HEK293 (cell line): ENCODE results near the gene PKDCC.

Experiments used
- CTCF ChIA-PET: fragments of 350-600 bp; formaldehyde crosslinking; extraction: SDS; loops from one replicate; lab custom pipeline; 2021; ENCODE audit warnings: antibody characterized with exemption; lab: Yijun Ruan, JAX
- POLR2A ChIA-PET: fragments of 300-600 bp; formaldehyde crosslinking; extraction: SDS; loops from one replicate; lab custom pipeline; 2020; ENCODE audit warnings: antibody characterized with exemption, inconsistent platforms; lab: Yijun Ruan, JAX
- H3K27ac ChIP-seq: fragments of 200-500 bp; sonication (Bioruptor generic); 2 replicates; pipeline ENCODE4 v1.5.1; 2014; ENCODE audit warnings: low read depth, low read length, control low read depth, inconsistent platforms; ENCODE audit errors: extremely low read depth
- H3K36me3 ChIP-seq, 2 experiments: fragments of 200-500 bp in 1 of 2; sonication (Bioruptor generic) in 1 of 2; 1 replicate in 1 of 2; 2 replicates in 1 of 2; pipeline ENCODE4 v1.5.1; 2014 to 2017; ENCODE audit warnings: inconsistent platforms in 2 of 2, low read length in 2 of 2; ENCODE audit not compliant: control insufficient read depth in 2 of 2, insufficient read depth in 1 of 2
- H3K4me1 ChIP-seq: fragments of 200-500 bp; sonication (Bioruptor generic); 2 replicates; pipeline ENCODE4 v1.5.1; 2014; ENCODE audit warnings: mild to moderate bottlenecking, low read length, inconsistent platforms; ENCODE audit not compliant: control insufficient read depth, insufficient read depth
- H3K4me3 ChIP-seq: 2 replicates; pipeline ENCODE4 v1.5.1; 2011; ENCODE audit warnings: low read depth, mild to moderate bottlenecking, control low read depth, low read length, moderate library complexity
- H3K9me3 ChIP-seq: fragments of 200-500 bp; sonication (Bioruptor generic); 2 replicates; pipeline ENCODE4 v1.5.1; 2014; ENCODE audit warnings: low read depth, low read length, inconsistent platforms; ENCODE audit not compliant: control insufficient read depth, insufficient read depth
- BCL11A ChIP-seq: fragments of 450-650 bp; formaldehyde crosslinking; IDR thresholded peaks from 2 replicates; pipeline ENCODE4 v1.5.1; 2016; ENCODE audit warnings: low read depth, missing biosample characterization, missing genetic modification characterization
- GLIS1 ChIP-seq: fragments of 450-650 bp; formaldehyde crosslinking; IDR thresholded peaks from 2 replicates; pipeline ENCODE4 v1.5.1; 2016; ENCODE audit warnings: missing biosample characterization, missing genetic modification characterization
- PRDM1 ChIP-seq: fragments of 450-650 bp; formaldehyde crosslinking; IDR thresholded peaks from 2 replicates; pipeline ENCODE4; 2016; ENCODE audit warnings: missing biosample characterization, missing genetic modification characterization
- TRIM28 ChIP-seq: IDR thresholded peaks from 2 replicates; pipeline ENCODE4 v1.6.1; 2011; ENCODE audit warnings: low read length, control low read depth, borderline replicate concordance
- ZFHX2 ChIP-seq: fragments of 450-650 bp; formaldehyde crosslinking; conservative IDR thresholded peaks from 2 replicates; pipeline ENCODE4 v1.5.1; 2016; ENCODE audit warnings: missing biosample characterization, missing genetic modification characterization
- ZNF121 ChIP-seq: fragments of 450-650 bp; formaldehyde crosslinking; IDR thresholded peaks from 2 replicates; pipeline ENCODE4 v1.5.1; 2016; ENCODE audit warnings: missing biosample characterization, missing genetic modification characterization
- ZNF155 ChIP-seq: fragments of 450-650 bp; formaldehyde crosslinking; IDR thresholded peaks from 2 replicates; pipeline ENCODE4 v1.5.1; 2016; ENCODE audit warnings: missing biosample characterization, missing genetic modification characterization
- ZNF174 ChIP-seq: fragments of 450-650 bp; formaldehyde crosslinking; IDR thresholded peaks from 2 replicates; pipeline ENCODE4 v1.5.0; 2017; ENCODE audit warnings: missing biosample characterization, mild to moderate bottlenecking, missing genetic modification characterization
- ZNF184 ChIP-seq: fragments of 450-650 bp; IDR thresholded peaks from 2 replicates; pipeline ENCODE4 v1.5.1; 2018; ENCODE audit warnings: missing biosample characterization, mild to moderate bottlenecking, missing genetic modification characterization
- ZNF23 ChIP-seq: fragments of 450-650 bp; formaldehyde crosslinking; IDR thresholded peaks from 2 replicates; pipeline ENCODE4 v1.5.1; 2016; ENCODE audit warnings: missing biosample characterization, missing genetic modification characterization, borderline replicate concordance
- ZNF292 ChIP-seq: fragments of 450-650 bp; formaldehyde crosslinking; IDR thresholded peaks from 2 replicates; pipeline ENCODE4 v1.5.1; 2016; ENCODE audit warnings: low read depth, missing biosample characterization, missing genetic modification characterization, borderline replicate concordance
- ZNF350 ChIP-seq: fragments of 450-650 bp; formaldehyde crosslinking; IDR thresholded peaks from 2 replicates; pipeline ENCODE4 v1.5.0; 2017; ENCODE audit warnings: missing biosample characterization, mild to moderate bottlenecking, missing genetic modification characterization
- ZNF394 ChIP-seq: fragments of 450-650 bp; formaldehyde crosslinking; IDR thresholded peaks from 2 replicates; pipeline ENCODE4 v1.5.1; 2016; ENCODE audit warnings: missing biosample characterization, missing genetic modification characterization, mild to moderate bottlenecking, moderate library complexity, borderline replicate concordance
- ZNF658 ChIP-seq: fragments of 450-650 bp; formaldehyde crosslinking; IDR thresholded peaks from 2 replicates; pipeline ENCODE4; 2016; ENCODE audit warnings: missing biosample characterization, missing genetic modification characterization
- ZNF747 ChIP-seq: fragments of 450-650 bp; formaldehyde crosslinking; IDR thresholded peaks from 2 replicates; pipeline ENCODE4 v1.5.1; 2016; ENCODE audit warnings: missing biosample characterization, missing genetic modification characterization
- ZNF837 ChIP-seq: fragments of 450-650 bp; formaldehyde crosslinking; IDR thresholded peaks from 2 replicates; pipeline ENCODE4 v1.5.1; 2016; ENCODE audit warnings: missing biosample characterization, missing genetic modification characterization
- ZSCAN16 ChIP-seq: fragments of 450-650 bp; formaldehyde crosslinking; IDR thresholded peaks from 2 replicates; pipeline ENCODE4 v1.5.1; 2016; ENCODE audit warnings: missing biosample characterization, missing genetic modification characterization
- ZSCAN23 ChIP-seq: fragments of 450-650 bp; formaldehyde crosslinking; IDR thresholded peaks from 2 replicates; pipeline ENCODE4 v1.5.1; 2016; ENCODE audit warnings: missing biosample characterization, missing genetic modification characterization
- TF ChIP-seq, protein P1 (sequence below): fragments of 450-650 bp; formaldehyde crosslinking; IDR thresholded peaks from 2 replicates; pipeline ENCODE4 v1.5.1; 2016; ENCODE audit warnings: missing biosample characterization, missing genetic modification characterization
- TF ChIP-seq, protein P2 (sequence below): fragments of 450-650 bp; formaldehyde crosslinking; conservative IDR thresholded peaks from 2 replicates; pipeline ENCODE4 v1.5.1; 2016; ENCODE audit warnings: low read depth, missing biosample characterization, missing genetic modification characterization
- TF ChIP-seq, protein P3 (sequence below): fragments of 450-650 bp; formaldehyde crosslinking; IDR thresholded peaks from 2 replicates; pipeline ENCODE4 v1.5.1; 2016; ENCODE audit warnings: missing biosample characterization, missing genetic modification characterization
- TF ChIP-seq, protein P4 (sequence below): sonication (generic); formaldehyde crosslinking; IDR thresholded peaks from 2 replicates; pipeline ENCODE4 v1.8.1; 2022; ENCODE audit warnings: mild to moderate bottlenecking, moderate library complexity, missing genetic modification reagents

The PKDCC gene

GRCh38 chr2:42012137-42012536, 35.7 kb upstream of the PKDCC start (continued):
- TF ChIP-seq ZNF121 (tag by site-specific recombination): no peak
- no peak for TF ChIP-seq GLIS1 (tag by site-specific recombination)
- no peak for TF ChIP-seq ZSCAN16 (tag by site-specific recombination)
- TF ChIP-seq, all 188 proteins: peak for 0

DNA sequence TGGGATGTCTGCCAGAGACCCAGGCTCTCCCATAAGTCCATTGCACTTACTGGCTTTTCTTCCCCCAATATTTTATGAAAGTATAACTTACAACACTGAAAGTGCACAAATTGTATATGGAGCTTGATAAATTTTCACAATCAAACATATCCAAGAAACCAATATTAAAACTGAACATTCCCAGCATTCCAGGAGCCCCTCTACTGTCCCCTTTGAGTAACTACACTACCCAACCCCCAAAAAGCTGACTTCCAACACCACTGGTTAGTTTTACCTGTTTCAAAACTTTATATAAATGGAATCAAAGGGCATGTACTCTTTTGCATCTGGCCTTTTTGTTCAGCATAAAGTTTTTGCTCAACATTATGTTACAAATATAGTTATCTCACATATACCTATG, 35.2 kb upstream of the PKDCC start:
- H3K27ac ChIP-seq: no peak overlapping the region
- no peak overlapping the region for H3K4me3 ChIP-seq
- ChIA-PET POLR2A (no interaction called here), CTCF (interaction anchor here (0.7 to 1.5 kb wide), 3 partner anchors 37 to 143 kb away, joined by 3 to 8 read pairs (median 4); no protein-coding TSS in a partner anchor)
- TF ChIP-seq TRIM28: no peak
- TF ChIP-seq, protein P1, sequence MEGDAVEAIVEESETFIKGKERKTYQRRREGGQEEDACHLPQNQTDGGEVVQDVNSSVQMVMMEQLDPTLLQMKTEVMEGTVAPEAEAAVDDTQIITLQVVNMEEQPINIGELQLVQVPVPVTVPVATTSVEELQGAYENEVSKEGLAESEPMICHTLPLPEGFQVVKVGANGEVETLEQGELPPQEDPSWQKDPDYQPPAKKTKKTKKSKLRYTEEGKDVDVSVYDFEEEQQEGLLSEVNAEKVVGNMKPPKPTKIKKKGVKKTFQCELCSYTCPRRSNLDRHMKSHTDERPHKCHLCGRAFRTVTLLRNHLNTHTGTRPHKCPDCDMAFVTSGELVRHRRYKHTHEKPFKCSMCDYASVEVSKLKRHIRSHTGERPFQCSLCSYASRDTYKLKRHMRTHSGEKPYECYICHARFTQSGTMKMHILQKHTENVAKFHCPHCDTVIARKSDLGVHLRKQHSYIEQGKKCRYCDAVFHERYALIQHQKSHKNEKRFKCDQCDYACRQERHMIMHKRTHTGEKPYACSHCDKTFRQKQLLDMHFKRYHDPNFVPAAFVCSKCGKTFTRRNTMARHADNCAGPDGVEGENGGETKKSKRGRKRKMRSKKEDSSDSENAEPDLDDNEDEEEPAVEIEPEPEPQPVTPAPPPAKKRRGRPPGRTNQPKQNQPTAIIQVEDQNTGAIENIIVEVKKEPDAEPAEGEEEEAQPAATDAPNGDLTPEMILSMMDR (tag by site-specific recombination): peak; percentile 33; the same call in 1 of the 2 replicates
- TF ChIP-seq, all 188 proteins: peak for 1
- peaks cover 17% of the 10 kb centered on the region for H3K4me1 ChIP-seq
- H3K9me3 ChIP-seq: no peaks in the 10 kb centered on the region
- no peaks in the 10 kb centered on the region for H3K36me3 ChIP-seq

DNA sequence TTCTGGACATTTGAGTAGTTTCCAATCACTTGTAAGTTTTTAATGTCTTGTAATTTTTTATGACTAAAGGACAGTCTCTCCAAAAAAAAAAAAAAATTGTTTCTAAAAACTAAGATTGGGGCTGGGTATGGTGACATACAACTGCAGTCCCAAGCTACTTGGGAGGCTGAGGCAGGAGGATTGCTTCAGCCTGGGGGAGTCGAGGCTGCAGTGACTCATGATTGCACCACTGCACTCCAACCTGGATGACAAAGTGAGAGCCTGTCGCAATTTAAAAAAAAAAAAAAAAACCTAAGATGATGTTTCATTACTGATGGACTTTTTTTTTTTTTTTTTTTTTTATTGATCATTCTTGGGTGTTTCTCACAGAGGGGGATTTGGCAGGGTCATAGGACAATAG, 34.4 kb upstream of the PKDCC start:
- Histone ChIP-seq H3K9me3 (no peaks in the 10 kb centered on the region), H3K36me3 (no peaks in the 10 kb centered on the region), H3K4me3 (no peak overlapping the region), H3K27ac (no peak overlapping the region), H3K4me1 (peaks cover 12% of the 10 kb centered on the region)
- CTCF ChIA-PET: interaction anchor here (0.6 kb wide), 1 partner anchor 24 kb away, joined by 4 read pairs; no protein-coding TSS in a partner anchor
- POLR2A ChIA-PET: no interaction called here
- TF ChIP-seq, protein P2, sequence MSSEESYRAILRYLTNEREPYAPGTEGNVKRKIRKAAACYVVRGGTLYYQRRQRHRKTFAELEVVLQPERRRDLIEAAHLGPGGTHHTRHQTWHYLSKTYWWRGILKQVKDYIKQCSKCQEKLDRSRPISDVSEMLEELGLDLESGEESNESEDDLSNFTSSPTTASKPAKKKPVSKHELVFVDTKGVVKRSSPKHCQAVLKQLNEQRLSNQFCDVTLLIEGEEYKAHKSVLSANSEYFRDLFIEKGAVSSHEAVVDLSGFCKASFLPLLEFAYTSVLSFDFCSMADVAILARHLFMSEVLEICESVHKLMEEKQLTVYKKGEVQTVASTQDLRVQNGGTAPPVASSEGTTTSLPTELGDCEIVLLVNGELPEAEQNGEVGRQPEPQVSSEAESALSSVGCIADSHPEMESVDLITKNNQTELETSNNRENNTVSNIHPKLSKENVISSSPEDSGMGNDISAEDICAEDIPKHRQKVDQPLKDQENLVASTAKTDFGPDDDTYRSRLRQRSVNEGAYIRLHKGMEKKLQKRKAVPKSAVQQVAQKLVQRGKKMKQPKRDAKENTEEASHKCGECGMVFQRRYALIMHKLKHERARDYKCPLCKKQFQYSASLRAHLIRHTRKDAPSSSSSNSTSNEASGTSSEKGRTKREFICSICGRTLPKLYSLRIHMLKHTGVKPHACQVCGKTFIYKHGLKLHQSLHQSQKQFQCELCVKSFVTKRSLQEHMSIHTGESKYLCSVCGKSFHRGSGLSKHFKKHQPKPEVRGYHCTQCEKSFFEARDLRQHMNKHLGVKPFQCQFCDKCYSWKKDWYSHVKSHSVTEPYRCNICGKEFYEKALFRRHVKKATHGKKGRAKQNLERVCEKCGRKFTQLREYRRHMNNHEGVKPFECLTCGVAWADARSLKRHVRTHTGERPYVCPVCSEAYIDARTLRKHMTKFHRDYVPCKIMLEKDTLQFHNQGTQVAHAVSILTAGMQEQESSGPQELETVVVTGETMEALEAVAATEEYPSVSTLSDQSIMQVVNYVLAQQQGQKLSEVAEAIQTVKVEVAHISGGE (tag by site-specific recombination): no peak
- TF ChIP-seq ZNF837 (tag by site-specific recombination) (no peak), ZNF658 (tag by site-specific recombination) (no peak), ZNF23 (tag by site-specific recombination) (no peak), ZNF292 (no peak)

- Histone ChIP-seq H3K36me3 (no peaks in the 10 kb centered on the region), H3K9me3 (no peaks in the 10 kb centered on the region), H3K4me3 (no peak overlapping the region), H3K4me1 (peaks cover 7% of the 10 kb centered on the region), H3K27ac (no peak overlapping the region)
- POLR2A ChIA-PET: no interaction called here
- CTCF ChIA-PET: interaction anchor here (0.6 kb wide), 1 partner anchor 115 kb away, joined by 4 read pairs; no protein-coding TSS in a partner anchor
- TF ChIP-seq ZNF747: no peak
- no peak for TF ChIP-seq PRDM1
- TF ChIP-seq ZNF155 (tag by site-specific recombination): no peak
- TF ChIP-seq, protein P3, sequence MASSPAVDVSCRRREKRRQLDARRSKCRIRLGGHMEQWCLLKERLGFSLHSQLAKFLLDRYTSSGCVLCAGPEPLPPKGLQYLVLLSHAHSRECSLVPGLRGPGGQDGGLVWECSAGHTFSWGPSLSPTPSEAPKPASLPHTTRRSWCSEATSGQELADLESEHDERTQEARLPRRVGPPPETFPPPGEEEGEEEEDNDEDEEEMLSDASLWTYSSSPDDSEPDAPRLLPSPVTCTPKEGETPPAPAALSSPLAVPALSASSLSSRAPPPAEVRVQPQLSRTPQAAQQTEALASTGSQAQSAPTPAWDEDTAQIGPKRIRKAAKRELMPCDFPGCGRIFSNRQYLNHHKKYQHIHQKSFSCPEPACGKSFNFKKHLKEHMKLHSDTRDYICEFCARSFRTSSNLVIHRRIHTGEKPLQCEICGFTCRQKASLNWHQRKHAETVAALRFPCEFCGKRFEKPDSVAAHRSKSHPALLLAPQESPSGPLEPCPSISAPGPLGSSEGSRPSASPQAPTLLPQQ: no peak
- TF ChIP-seq ZSCAN23: no peak
- no peak for TF ChIP-seq ZFHX2 (tag by site-specific recombination)
- TF ChIP-seq ZNF174 (tag by site-specific recombination): no peak
- TF ChIP-seq ZNF350: no peak
- no peak for TF ChIP-seq ZNF394 (tag by site-specific recombination)
- TF ChIP-seq BCL11A (tag by site-specific recombination): no peak
- TF ChIP-seq, protein P4, sequence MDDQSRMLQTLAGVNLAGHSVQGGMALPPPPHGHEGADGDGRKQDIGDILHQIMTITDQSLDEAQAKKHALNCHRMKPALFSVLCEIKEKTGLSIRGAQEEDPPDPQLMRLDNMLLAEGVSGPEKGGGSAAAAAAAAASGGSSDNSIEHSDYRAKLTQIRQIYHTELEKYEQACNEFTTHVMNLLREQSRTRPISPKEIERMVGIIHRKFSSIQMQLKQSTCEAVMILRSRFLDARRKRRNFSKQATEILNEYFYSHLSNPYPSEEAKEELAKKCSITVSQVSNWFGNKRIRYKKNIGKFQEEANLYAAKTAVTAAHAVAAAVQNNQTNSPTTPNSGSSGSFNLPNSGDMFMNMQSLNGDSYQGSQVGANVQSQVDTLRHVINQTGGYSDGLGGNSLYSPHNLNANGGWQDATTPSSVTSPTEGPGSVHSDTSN: no peak
- no peak for TF ChIP-seq ZNF184 (tag by site-specific recombination)
These were observed 26.4 kb upstream of the PKDCC start for GRCh38 chr2:42021464-42021863.
